CD4-positive, alpha-beta T cell (primary cell): ENCODE data around the gene SRR. TPM values are rescaled to one million over a fixed set of nuclear protein-coding genes. Genes with fewer than 3 reads are reported as not detected.
A peak's percentile ranks its signal among the peaks of the same experiment; 100 is the strongest.

Experiments used
- ATAC-seq: fragments of 200-7000 bp; cut with Tn5 transposase; one replicate; pipeline ENCODE4 v1.10.0; 2022; ENCODE audit warnings: mild to moderate bottlenecking; ENCODE audit not compliant: poor library complexity
- CTCF ChIA-PET: fragments of 350-600 bp; sonication (Branson Sonifier 250); formaldehyde crosslinking; loops from one replicate; lab custom pipeline; 2021; ENCODE audit warnings: antibody characterized with exemption, inconsistent platforms; lab: Charles Lee
- POLR2A ChIA-PET: fragments of 350-600 bp; sonication (Branson Sonifier 250); formaldehyde crosslinking; loops from one replicate; lab custom pipeline; 2021; ENCODE audit warnings: antibody characterized with exemption, inconsistent platforms; lab: Charles Lee
- DNase-seq, 14 experiments: peaks; one replicate each; pipeline ENCODE4 v3.0.0-alpha.2; 2013 to 2020; ENCODE audit warnings: mixed read lengths in 2 of 14
- H3K27ac ChIP-seq, 2 donors: one replicate each; pipeline versions ENCODE4 v1.5.1 to v1.7.0; 2013; ENCODE audit warnings: low read length in 2 of 2, low read depth in 1 of 2, mild to moderate bottlenecking in 1 of 2
- H3K27me3 ChIP-seq, 2 experiments: 1 replicate in 1 of 2; 2 replicates in 1 of 2; pipeline versions ENCODE4 v1.6.1 to v1.7.0; 2013; ENCODE audit warnings: low read length in 2 of 2, control low read depth in 1 of 2, mild to moderate bottlenecking in 1 of 2, moderate library complexity in 1 of 2; ENCODE audit not compliant: insufficient read depth in 2 of 2, control insufficient read depth in 1 of 2
- H3K36me3 ChIP-seq: one replicate; pipeline ENCODE4 v1.6.1; 2013; ENCODE audit warnings: low read length, control low read depth; ENCODE audit not compliant: insufficient read depth
- H3K4me1 ChIP-seq: one replicate; pipeline ENCODE4 v1.6.1; 2013; ENCODE audit warnings: low read length, control low read depth; ENCODE audit not compliant: insufficient read depth
- H3K4me3 ChIP-seq: one replicate; pipeline ENCODE4 v1.5.1; 2013; ENCODE audit warnings: mild to moderate bottlenecking, low read length, moderate library complexity
- H3K9me3 ChIP-seq, 2 experiments: 1 replicate in 1 of 2; 2 replicates in 1 of 2; pipeline versions ENCODE4 v1.6.1 to v1.7.0; 2013; ENCODE audit warnings: low read length in 2 of 2, mild to moderate bottlenecking in 2 of 2, control low read depth in 1 of 2, moderate library complexity in 1 of 2; ENCODE audit not compliant: control insufficient read depth in 1 of 2, insufficient read depth in 1 of 2
- H3K27ac Mint-ChIP-seq: one replicate; pipeline ENCODE4 v1.8.0; 2020; ENCODE audit warnings: mixed read lengths
- H3K27me3 Mint-ChIP-seq: one replicate; pipeline ENCODE4 v1.8.0; 2021; ENCODE audit warnings: mixed read lengths
- H3K36me3 Mint-ChIP-seq: one replicate; pipeline ENCODE4 v1.8.0; 2021; ENCODE audit warnings: low read depth, mixed read lengths
- H3K4me1 Mint-ChIP-seq: one replicate; pipeline ENCODE4 v1.8.0; 2021; ENCODE audit warnings: low read depth, mixed read lengths
- H3K4me3 Mint-ChIP-seq: one replicate; pipeline ENCODE4 v1.8.0; 2020; ENCODE audit warnings: mild to moderate bottlenecking, mixed read lengths
- H3K9me3 Mint-ChIP-seq: one replicate; pipeline ENCODE4 v1.8.0; 2020; ENCODE audit warnings: mixed read lengths
- intact Hi-C, 2 experiments: fragments of 100-400 bp; cut with DNase I in 1 of 2; cut with micrococcal nuclease in 1 of 2; formaldehyde crosslinking; loops; one replicate each; pipeline versions ENCODE4 v1.15.1 to v1.9.0; 2023 to 2025; cut with DNase I, micrococcal nuclease
- total RNA-seq, 174 experiments: library from RNA in 2 of 174; stranded (reverse) in 2 of 174; gene quantifications; one replicate each; pipeline ENCODE4 v1.2.3 and lab custom pipeline; 2021 to 2026
- TF ChIP-seq, protein P1 (sequence below): fragments of 200-600 bp; IDR thresholded peaks from one replicate; pipeline ENCODE4 v1.8.0; 2022; ENCODE audit warnings: antibody characterized with exemption, mild to moderate bottlenecking

SRR gene
- total RNA-seq, 2 experiments from 2014 or later = 2.5 to 2.8 TPM

DNA sequence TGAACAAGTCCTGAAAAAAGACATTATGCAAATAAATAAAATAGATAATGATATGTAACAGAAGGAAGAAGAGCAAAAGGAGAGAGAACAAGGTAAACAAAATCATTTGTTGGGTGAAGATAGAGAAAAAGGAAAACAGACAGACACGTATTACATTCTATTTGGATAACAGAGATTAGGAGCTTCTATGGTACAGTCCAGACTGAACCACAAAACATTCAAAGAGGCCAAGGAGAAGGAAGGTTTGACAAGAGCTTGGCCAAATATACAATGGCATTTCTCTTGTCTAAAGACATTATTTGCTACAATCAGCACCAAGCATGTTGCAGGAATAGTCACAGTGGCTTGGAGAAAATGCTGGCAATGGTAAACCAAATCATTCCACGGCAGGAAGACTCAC, 29.3 kb upstream of the SRR start:
- TF ChIP-seq, protein P1, sequence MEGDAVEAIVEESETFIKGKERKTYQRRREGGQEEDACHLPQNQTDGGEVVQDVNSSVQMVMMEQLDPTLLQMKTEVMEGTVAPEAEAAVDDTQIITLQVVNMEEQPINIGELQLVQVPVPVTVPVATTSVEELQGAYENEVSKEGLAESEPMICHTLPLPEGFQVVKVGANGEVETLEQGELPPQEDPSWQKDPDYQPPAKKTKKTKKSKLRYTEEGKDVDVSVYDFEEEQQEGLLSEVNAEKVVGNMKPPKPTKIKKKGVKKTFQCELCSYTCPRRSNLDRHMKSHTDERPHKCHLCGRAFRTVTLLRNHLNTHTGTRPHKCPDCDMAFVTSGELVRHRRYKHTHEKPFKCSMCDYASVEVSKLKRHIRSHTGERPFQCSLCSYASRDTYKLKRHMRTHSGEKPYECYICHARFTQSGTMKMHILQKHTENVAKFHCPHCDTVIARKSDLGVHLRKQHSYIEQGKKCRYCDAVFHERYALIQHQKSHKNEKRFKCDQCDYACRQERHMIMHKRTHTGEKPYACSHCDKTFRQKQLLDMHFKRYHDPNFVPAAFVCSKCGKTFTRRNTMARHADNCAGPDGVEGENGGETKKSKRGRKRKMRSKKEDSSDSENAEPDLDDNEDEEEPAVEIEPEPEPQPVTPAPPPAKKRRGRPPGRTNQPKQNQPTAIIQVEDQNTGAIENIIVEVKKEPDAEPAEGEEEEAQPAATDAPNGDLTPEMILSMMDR = no peak
- no peaks in the 10 kb centered on the region for H3K27me3 Mint-ChIP-seq
- H3K4me3 Mint-ChIP-seq = no peak overlapping the region
- peak overlapping the region; percentile 1 for H3K27ac Mint-ChIP-seq
- intact Hi-C loops = no loop called here
- peaks cover 61% of the 10 kb centered on the region for H3K36me3 Mint-ChIP-seq
- ATAC-seq (no peak), DNase-seq (no peak)
- POLR2A ChIA-PET = no interaction called here
- no peaks in the 10 kb centered on the region for H3K9me3 Mint-ChIP-seq
- Histone ChIP-seq H3K4me1 (peaks cover 39% of the 10 kb centered on the region), H3K9me3 (no peaks in the 10 kb centered on the region), H3K27me3 (no peaks in the 10 kb centered on the region), H3K36me3 (peaks cover 24% of the 10 kb centered on the region), H3K4me3 (no peak overlapping the region), H3K27ac (no peak overlapping the region)
- CTCF ChIA-PET = no interaction called here
- H3K4me1 Mint-ChIP-seq = peaks cover 67% of the 10 kb centered on the region

DNA sequence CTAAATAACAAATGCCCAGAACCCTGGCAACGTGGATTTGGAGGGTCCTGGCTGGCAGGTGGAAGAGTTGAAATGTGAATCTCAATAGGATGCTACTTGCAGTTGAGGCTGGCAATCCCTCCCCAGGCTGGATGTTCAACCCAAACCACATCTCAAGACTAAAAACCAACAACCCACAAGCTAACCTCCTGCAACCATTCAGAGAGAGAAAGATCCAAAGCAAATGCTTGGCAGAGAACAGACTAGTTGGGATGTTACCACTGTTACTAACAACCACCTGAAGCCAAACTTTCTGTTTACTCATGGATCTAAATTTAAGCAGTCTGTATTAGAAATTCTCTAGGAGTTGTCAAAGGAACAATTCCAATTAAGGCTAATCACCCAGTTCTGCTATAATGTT, 28.0 kb upstream of the SRR start:
- DNase-seq = peak in 3 of 14 experiments; percentile 24 to 38 (median 33)
- Mint-ChIP-seq H3K27me3 (no peaks in the 10 kb centered on the region), H3K4me1 (peaks cover 62% of the 10 kb centered on the region), H3K9me3 (no peaks in the 10 kb centered on the region), H3K36me3 (peaks cover 64% of the 10 kb centered on the region), H3K27ac (peak overlapping the region; percentile 55), H3K4me3 (peak overlapping the region; percentile 12)
- POLR2A ChIA-PET = interaction anchor here (0.7 to 2.0 kb wide), 4 partner anchors 10 to 112 kb away, joined by 4 to 8 read pairs (median 6); no protein-coding TSS in a partner anchor
- CTCF ChIA-PET = interaction anchor here (1.0 kb wide), 1 partner anchor 31 kb away, joined by 5 read pairs; no protein-coding TSS in a partner anchor
- Histone ChIP-seq H3K27ac (no peak overlapping the region), H3K9me3 (no peaks in the 10 kb centered on the region), H3K4me1 (peaks cover 37% of the 10 kb centered on the region), H3K27me3 (no peaks in the 10 kb centered on the region), H3K36me3 (peaks cover 36% of the 10 kb centered on the region), H3K4me3 (no peak overlapping the region)
- intact Hi-C loops = no loop called here
- peak; percentile 78 for ATAC-seq
- TF ChIP-seq, protein P1 = no peak

DNA sequence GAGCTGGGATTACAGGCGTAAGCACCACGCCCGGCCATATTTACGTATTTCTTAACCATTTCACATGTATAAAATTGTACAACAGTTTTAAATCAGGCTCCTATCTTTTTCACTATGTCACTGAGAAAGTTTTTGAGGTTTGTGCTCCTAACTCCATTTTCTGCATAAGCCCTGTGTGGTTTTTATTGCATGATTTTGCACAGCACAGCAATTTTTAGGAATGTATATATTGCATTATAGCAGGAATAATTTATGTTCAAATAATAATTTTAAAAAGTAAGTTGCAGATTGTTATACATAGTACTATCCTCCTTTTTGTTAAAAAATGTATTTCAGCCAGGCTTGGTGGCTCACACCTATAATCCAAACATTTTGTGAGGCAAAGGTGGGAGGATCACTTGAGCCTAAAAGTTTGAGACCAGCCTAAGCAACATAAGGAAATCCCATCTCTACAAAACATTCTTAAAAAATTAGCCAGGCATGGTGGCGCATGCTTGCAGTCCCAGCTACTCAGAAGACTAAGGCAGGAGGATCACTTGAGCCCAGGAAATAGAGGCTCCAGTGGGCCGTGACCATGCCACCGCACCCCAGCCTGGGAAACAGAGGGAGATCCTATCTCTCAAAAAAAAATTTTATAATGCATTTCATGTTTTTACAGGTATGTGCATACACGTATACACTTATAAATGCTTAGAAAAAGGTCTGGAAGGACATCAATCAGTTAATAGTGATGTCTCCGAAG, 26.1 kb upstream of the SRR start:
- H3K27me3 Mint-ChIP-seq = no peaks in the 10 kb centered on the region
- ChIA-PET POLR2A (no interaction called here), CTCF (interaction anchor here (1.0 to 1.4 kb wide), 2 partner anchors 26 to 33 kb away, joined by 3 to 7 read pairs; no protein-coding TSS in a partner anchor)
- no peaks in the 10 kb centered on the region for H3K9me3 Mint-ChIP-seq
- DNase-seq (no peak), ATAC-seq (no peak)
- H3K27ac ChIP-seq = no peak overlapping the region
- no peaks in the 10 kb centered on the region for H3K9me3 ChIP-seq
- intact Hi-C loops = no loop called here
- no peak overlapping the region for H3K4me3 ChIP-seq
- no peak overlapping the region for H3K4me3 Mint-ChIP-seq
- H3K4me1 Mint-ChIP-seq = peaks cover 67% of the 10 kb centered on the region
- H3K4me1 ChIP-seq = peaks cover 28% of the 10 kb centered on the region
- H3K36me3 ChIP-seq = peaks cover 54% of the 10 kb centered on the region
- no peak overlapping the region for H3K27ac Mint-ChIP-seq
- TF ChIP-seq, protein P1 = no peak
- H3K27me3 ChIP-seq = no peaks in the 10 kb centered on the region
- peaks cover 72% of the 10 kb centered on the region for H3K36me3 Mint-ChIP-seq
